Endodermal cell (in vitro differentiated cells): Measurements from ENCODE around the gene PAGR1. TPM values are rescaled to one million over a fixed set of nuclear protein-coding genes. Genes with fewer than 3 reads are reported as not detected.

ENCODE experiments used
- DNase-seq: peaks from one replicate; pipeline ENCODE4 v3.0.0-alpha.2; 2017
- H3K27ac ChIP-seq: 2 replicates; pipeline ENCODE4 v1.5.1; 2013; ENCODE audit warnings: mild to moderate bottlenecking, low read depth, low read length, moderate library complexity
- H3K27me3 ChIP-seq: 2 replicates; pipeline ENCODE4 v1.6.1; 2013; ENCODE audit warnings: mild to moderate bottlenecking, low read length, moderate library complexity; ENCODE audit not compliant: insufficient read depth, control insufficient read depth, poor library complexity, severe bottlenecking
- H3K36me3 ChIP-seq: 2 replicates; pipeline ENCODE4 v1.7.0; 2013; ENCODE audit warnings: mild to moderate bottlenecking, low read length, moderate library complexity; ENCODE audit not compliant: control insufficient read depth, insufficient read depth
- H3K4me1 ChIP-seq: one replicate; pipeline ENCODE4 v1.7.0; 2013; ENCODE audit warnings: low read length; ENCODE audit not compliant: control insufficient read depth, insufficient read depth
- H3K4me3 ChIP-seq: 2 replicates; pipeline ENCODE4 v1.5.1; 2013; ENCODE audit warnings: mild to moderate bottlenecking, low read length, moderate library complexity
- H3K9ac ChIP-seq: 2 replicates; pipeline ENCODE4 v1.6.1; 2013; ENCODE audit warnings: mild to moderate bottlenecking, low read length, moderate library complexity; ENCODE audit not compliant: poor library complexity, severe bottlenecking; ENCODE audit errors: extremely low read depth
- H3K9me3 ChIP-seq: 2 replicates; pipeline ENCODE4 v1.6.1; 2013; ENCODE audit warnings: mild to moderate bottlenecking, low read length, moderate library complexity; ENCODE audit not compliant: control insufficient read depth
- H3K27ac Mint-ChIP-seq: 2 replicates; pipeline ENCODE4 v1.8.0; 2020; ENCODE audit warnings: mixed read lengths
- H3K27me3 Mint-ChIP-seq: 2 replicates; pipeline ENCODE4 v1.8.0; 2021; ENCODE audit warnings: mild to moderate bottlenecking, mixed read lengths; ENCODE audit not compliant: insufficient read depth
- H3K36me3 Mint-ChIP-seq: 2 replicates; pipeline ENCODE4 v1.8.0; 2020; ENCODE audit warnings: low read depth, mixed read lengths
- H3K4me1 Mint-ChIP-seq: 2 replicates; pipeline ENCODE4 v1.8.0; 2020; ENCODE audit warnings: mixed read lengths
- H3K4me3 Mint-ChIP-seq: 2 replicates; pipeline ENCODE4 v1.8.0; 2020; ENCODE audit warnings: mild to moderate bottlenecking, moderate library complexity, mixed read lengths
- H3K9me3 Mint-ChIP-seq: 2 replicates; pipeline ENCODE4 v1.8.0; 2020; ENCODE audit warnings: mild to moderate bottlenecking, mixed read lengths
- WGBS, 2 experiments: methylation state at CpG; one replicate each; pipeline versions ENCODE4 v1.1.5 to v1.1.7; 2013; ENCODE audit warnings: missing lambda C conversion rate in 2 of 2, mixed read lengths in 1 of 2; ENCODE audit not compliant: insufficient coverage in 1 of 2, insufficient read length in 1 of 2; 5-methylcytosine and 5-hydroxymethylcytosine counted together
- total RNA-seq, 2 donors: library from RNA; stranded (reverse); fragmentation: NEBNext Ultra II Directional in 1 of 2; extraction: Animal tissue kit (Norgen Biotek cat#: 25700) in 1 of 2; gene quantifications; 2 replicates in 1 of 2; 3 replicates in 1 of 2; pipeline ENCODE4 v1.2.1, GENCODE V29; 2021
- TF ChIP-seq, protein P1 (sequence below): fragments of 200-600 bp; sonication (generic); conservative IDR thresholded peaks from 2 replicates; pipeline ENCODE4 v1.5.0; 2021; ENCODE audit warnings: antibody characterized with exemption, mild to moderate bottlenecking

The PAGR1 gene
- total RNA-seq, 2 donors from 2014 or later = 43.0 to 65.7 TPM

DNA sequence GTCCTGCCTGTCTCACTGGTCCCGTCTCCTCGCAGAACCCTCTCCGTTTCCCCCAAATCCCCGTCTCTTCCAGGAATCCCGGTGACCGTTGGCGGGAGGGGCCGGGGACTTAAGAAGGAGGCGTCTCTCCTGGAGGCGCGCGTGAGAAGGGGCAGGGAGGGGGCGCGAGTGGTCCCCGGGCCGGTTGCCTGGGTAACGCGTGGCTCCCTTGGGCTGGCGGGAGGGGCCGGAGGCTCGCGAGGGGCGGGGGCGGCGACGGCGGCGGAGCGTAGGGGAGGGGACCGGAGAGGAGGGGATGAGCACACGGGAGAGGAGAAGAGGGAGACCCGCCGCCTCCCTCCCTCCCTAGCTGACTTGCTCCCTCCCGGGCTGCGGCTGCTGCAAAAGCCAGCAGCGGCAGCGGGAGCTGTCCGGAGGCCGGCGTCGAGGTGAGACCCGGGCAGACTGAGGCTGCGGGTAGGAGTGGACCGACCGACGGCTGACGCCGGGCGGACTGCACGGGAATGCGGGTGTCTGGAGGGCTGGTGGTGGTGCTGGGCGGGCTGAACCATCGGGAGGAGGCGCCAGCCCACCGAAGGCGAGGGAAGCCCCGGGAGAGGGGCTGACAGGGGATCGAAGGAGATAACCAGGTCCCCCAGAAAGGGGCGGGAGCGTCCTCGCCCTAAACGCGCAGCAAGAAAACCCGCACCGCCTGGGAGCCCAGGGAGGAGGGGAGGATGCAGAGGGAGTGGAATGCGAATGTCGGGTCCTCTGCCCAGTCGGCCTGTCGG lies 3.9 kb upstream of the PAGR1 start, which contains the start of gene PRRT2:
PRRT2 (plus strand) TSS at position 298 of the 770 bp plus-strand sequence. CDS start 862 bp downstream, outside the sequence.
- H3K4me3 Mint-ChIP-seq = peak within 1 kb of the TSS; percentile 67
- TF ChIP-seq, protein P1, sequence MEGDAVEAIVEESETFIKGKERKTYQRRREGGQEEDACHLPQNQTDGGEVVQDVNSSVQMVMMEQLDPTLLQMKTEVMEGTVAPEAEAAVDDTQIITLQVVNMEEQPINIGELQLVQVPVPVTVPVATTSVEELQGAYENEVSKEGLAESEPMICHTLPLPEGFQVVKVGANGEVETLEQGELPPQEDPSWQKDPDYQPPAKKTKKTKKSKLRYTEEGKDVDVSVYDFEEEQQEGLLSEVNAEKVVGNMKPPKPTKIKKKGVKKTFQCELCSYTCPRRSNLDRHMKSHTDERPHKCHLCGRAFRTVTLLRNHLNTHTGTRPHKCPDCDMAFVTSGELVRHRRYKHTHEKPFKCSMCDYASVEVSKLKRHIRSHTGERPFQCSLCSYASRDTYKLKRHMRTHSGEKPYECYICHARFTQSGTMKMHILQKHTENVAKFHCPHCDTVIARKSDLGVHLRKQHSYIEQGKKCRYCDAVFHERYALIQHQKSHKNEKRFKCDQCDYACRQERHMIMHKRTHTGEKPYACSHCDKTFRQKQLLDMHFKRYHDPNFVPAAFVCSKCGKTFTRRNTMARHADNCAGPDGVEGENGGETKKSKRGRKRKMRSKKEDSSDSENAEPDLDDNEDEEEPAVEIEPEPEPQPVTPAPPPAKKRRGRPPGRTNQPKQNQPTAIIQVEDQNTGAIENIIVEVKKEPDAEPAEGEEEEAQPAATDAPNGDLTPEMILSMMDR = no peak
- Histone ChIP-seq H3K27me3 (no peaks in the 10 kb centered on the region), H3K36me3 (peaks cover 25% of the 10 kb centered on the region), H3K9ac (peak within 1 kb of the TSS; percentile 30), H3K9me3 (no peaks in the 10 kb centered on the region), H3K4me3 (peak within 1 kb of the TSS; percentile 85), H3K27ac (peak within 1 kb of the TSS; percentile 82), H3K4me1 (peaks cover 24% of the 10 kb centered on the region)
- peaks cover 11% of the 10 kb centered on the region for H3K27me3 Mint-ChIP-seq
- H3K9me3 Mint-ChIP-seq = no peaks in the 10 kb centered on the region
- H3K36me3 Mint-ChIP-seq = peaks cover 22% of the 10 kb centered on the region
- H3K27ac Mint-ChIP-seq = peak within 1 kb of the TSS; percentile 92
- WGBS, 2 experiments = 1 to 3% methylated on average over 14 to 64 of the region's 69 CpGs
- DNase-seq = peak; percentile 87
- H3K4me1 Mint-ChIP-seq = peaks cover 48% of the 10 kb centered on the region

DNA sequence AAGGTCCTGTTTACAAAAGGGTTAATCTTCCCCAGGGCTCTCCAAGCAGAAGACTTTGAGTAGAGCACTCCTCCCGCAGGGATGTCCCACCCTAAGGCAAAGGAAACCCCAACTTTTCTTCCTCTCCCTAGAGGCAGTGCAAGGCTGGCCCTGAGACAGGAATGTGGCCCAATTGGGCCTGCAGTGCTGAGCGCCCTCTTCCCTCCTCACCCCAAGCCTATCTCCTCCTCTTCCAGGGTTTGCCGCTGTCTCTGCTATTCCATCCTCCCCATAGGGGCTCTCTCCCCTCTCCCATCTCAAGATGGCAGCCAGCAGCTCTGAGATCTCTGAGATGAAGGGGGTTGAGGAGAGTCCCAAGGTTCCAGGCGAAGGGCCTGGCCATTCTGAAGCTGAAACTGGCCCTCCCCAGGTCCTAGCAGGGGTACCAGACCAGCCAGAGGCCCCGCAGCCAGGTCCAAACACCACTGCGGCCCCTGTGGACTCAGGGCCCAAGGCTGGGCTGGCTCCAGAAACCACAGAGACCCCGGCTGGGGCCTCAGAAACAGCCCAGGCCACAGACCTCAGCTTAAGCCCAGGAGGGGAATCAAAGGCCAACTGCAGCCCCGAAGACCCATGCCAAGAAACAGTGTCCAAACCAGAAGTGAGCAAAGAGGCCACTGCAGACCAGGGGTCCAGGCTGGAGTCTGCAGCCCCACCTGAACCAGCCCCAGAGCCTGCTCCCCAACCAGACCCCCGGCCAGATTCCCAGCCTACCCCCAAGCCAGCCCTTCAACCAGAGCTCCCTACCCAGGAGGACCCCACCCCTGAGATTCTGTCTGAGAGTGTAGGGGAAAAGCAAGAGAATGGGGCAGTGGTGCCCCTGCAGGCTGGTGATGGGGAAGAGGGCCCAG lies 3.0 kb upstream of the PAGR1 start:
- Mint-ChIP-seq H3K36me3 (peaks cover 20% of the 10 kb centered on the region), H3K4me3 (peak overlapping the region; percentile 67), H3K27me3 (peaks cover 11% of the 10 kb centered on the region), H3K4me1 (peaks cover 50% of the 10 kb centered on the region), H3K27ac (no peak overlapping the region), H3K9me3 (no peaks in the 10 kb centered on the region)
- TF ChIP-seq, protein P1 = no peak
- Histone ChIP-seq H3K27me3 (no peaks in the 10 kb centered on the region), H3K9me3 (no peaks in the 10 kb centered on the region), H3K36me3 (peaks cover 29% of the 10 kb centered on the region), H3K4me3 (peak overlapping the region; percentile 85), H3K4me1 (peaks cover 23% of the 10 kb centered on the region), H3K27ac (peak overlapping the region; percentile 66), H3K9ac (no peak overlapping the region)
- 74 to 77% methylated on average over 4 to 9 of the region's 9 CpGs for WGBS, 2 experiments
- DNase-seq = no peak

DNA sequence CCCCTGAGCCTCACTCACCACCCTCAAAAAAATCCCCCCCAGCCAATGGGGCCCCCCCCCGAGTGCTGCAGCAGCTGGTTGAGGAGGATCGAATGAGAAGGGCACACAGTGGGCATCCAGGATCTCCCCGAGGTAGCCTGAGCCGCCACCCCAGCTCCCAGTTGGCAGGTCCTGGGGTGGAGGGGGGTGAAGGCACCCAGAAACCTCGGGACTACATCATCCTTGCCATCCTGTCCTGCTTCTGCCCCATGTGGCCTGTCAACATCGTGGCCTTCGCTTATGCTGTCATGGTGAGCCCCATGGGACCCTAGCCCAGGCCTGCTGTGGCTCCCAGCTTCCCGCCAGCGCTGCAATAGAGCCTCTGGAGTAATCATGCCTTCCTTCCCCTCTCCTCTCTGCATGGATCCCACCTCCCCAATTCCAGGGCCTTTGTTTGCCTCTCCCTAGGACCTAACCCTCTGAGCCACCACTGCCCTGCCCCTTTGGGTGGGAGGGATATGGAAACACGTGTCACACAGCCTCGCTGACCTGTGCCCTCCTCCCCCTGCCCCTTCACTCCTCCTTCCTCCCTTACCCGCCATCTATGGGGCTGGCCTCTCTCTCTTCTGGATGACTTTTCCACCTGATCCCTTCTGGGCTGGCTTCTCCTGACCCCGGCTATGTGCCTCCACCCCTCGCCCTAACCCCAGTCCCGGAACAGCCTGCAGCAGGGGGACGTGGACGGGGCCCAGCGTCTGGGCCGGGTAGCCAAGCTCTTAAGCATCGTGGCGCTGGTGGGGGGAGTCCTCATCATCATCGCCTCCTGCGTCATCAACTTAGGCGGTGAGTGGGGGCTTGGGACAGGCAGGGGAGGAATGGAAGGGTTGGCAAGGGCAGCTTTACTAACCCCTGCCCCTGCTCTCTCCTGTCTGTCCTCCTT lies 2.0 kb upstream of the PAGR1 start:
- Histone ChIP-seq H3K27ac (peak overlapping the region; percentile 58), H3K4me1 (peaks cover 14% of the 10 kb centered on the region), H3K36me3 (peaks cover 29% of the 10 kb centered on the region), H3K9me3 (no peaks in the 10 kb centered on the region), H3K9ac (no peak overlapping the region), H3K27me3 (no peaks in the 10 kb centered on the region), H3K4me3 (no peak overlapping the region)
- WGBS, 2 experiments = 70 to 72% methylated on average over 19 to 22 of the region's 24 CpGs
- Mint-ChIP-seq H3K27ac (no peak overlapping the region), H3K4me1 (peaks cover 46% of the 10 kb centered on the region), H3K36me3 (peaks cover 20% of the 10 kb centered on the region), H3K4me3 (peak overlapping the region; percentile 10), H3K27me3 (peaks cover 11% of the 10 kb centered on the region), H3K9me3 (no peaks in the 10 kb centered on the region)
- TF ChIP-seq, protein P1 = no peak
- DNase-seq = no peak
